Osteocyte (in vitro differentiated cells): ENCODE measurements around the gene MRPL41. TPM values are rescaled to one million over a fixed set of nuclear protein-coding genes. Genes with fewer than 3 reads are reported as not detected.
"Not testable (repeated sequence)": the region's sequence is repeated elsewhere in the genome, so short reads cannot be mapped to it uniquely, and the experiment has no call there.

Experiments
- DNase-seq: peaks from one replicate; pipeline ENCODE4 v3.0.0; 2021; ENCODE audit warnings: mixed read lengths; ENCODE audit not compliant: unreplicated experiment; ENCODE audit errors: extremely low spot score
- H3K27ac Mint-ChIP-seq: one replicate; pipeline ENCODE4 v1.8.0; 2021; ENCODE audit warnings: mild to moderate bottlenecking, mixed read lengths; ENCODE audit not compliant: unreplicated experiment
- H3K27me3 Mint-ChIP-seq: one replicate; pipeline ENCODE4 v1.8.0; 2021; ENCODE audit warnings: mixed read lengths; ENCODE audit not compliant: unreplicated experiment
- H3K36me3 Mint-ChIP-seq: one replicate; pipeline ENCODE4 v1.8.0; 2021; ENCODE audit warnings: mixed read lengths; ENCODE audit not compliant: unreplicated experiment
- H3K4me1 Mint-ChIP-seq: one replicate; pipeline ENCODE4 v1.8.0; 2021; ENCODE audit warnings: mixed read lengths; ENCODE audit not compliant: unreplicated experiment
- H3K4me3 Mint-ChIP-seq: one replicate; pipeline ENCODE4 v1.8.0; 2021; ENCODE audit warnings: mild to moderate bottlenecking, moderate library complexity, mixed read lengths; ENCODE audit not compliant: unreplicated experiment
- H3K9me3 Mint-ChIP-seq: one replicate; pipeline ENCODE4 v1.8.0; 2021; ENCODE audit warnings: mixed read lengths; ENCODE audit not compliant: unreplicated experiment
- total RNA-seq: library from RNA; stranded (reverse); gene quantifications from 2 replicates; pipeline ENCODE4 v1.2.1, GENCODE V29; 2021
- TF ChIP-seq, protein P1 (sequence below): fragments of 200-600 bp; sonication (generic); IDR thresholded peaks from 2 replicates; pipeline ENCODE4 v1.5.0; 2021; ENCODE audit warnings: antibody characterized with exemption, mild to moderate bottlenecking, moderate library complexity

MRPL41 gene
- total RNA-seq, 1 donor from 2014 or later: 53.8 TPM

DNA sequence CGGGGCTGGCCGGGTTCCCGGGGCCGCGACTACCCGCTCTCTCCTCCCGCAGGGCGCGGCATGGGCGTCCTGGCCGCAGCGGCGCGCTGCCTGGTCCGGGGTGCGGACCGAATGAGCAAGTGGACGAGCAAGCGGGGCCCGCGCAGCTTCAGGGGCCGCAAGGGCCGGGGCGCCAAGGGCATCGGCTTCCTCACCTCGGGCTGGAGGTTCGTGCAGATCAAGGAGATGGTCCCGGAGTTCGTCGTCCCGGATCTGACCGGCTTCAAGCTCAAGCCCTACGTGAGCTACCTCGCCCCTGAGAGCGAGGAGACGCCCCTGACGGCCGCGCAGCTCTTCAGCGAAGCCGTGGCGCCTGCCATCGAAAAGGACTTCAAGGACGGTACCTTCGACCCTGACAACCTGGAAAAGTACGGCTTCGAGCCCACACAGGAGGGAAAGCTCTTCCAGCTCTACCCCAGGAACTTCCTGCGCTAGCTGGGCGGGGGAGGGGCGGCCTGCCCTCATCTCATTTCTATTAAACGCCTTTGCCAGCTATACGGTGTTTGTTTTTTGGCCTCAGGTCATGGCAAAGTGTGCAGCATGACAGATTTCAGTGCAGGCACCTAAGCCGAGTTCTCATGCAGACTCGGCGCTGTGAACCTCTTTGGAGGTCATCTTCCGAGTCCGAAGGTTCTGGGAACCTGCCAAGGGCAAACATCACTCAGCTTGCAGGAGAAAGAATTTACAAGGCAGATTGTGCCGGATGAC is 516 bp downstream of the MRPL41 start:
- Mint-ChIP-seq H3K36me3 (peaks cover 22% of the 10 kb centered on the region), H3K4me3 (peak overlapping the region; percentile 78), H3K4me1 (peaks cover 20% of the 10 kb centered on the region), H3K27ac (peak overlapping the region; percentile 71), H3K27me3 (no peaks in the 10 kb centered on the region), H3K9me3 (no peaks in the 10 kb centered on the region)
- DNase-seq: no peak
- TF ChIP-seq, protein P1, sequence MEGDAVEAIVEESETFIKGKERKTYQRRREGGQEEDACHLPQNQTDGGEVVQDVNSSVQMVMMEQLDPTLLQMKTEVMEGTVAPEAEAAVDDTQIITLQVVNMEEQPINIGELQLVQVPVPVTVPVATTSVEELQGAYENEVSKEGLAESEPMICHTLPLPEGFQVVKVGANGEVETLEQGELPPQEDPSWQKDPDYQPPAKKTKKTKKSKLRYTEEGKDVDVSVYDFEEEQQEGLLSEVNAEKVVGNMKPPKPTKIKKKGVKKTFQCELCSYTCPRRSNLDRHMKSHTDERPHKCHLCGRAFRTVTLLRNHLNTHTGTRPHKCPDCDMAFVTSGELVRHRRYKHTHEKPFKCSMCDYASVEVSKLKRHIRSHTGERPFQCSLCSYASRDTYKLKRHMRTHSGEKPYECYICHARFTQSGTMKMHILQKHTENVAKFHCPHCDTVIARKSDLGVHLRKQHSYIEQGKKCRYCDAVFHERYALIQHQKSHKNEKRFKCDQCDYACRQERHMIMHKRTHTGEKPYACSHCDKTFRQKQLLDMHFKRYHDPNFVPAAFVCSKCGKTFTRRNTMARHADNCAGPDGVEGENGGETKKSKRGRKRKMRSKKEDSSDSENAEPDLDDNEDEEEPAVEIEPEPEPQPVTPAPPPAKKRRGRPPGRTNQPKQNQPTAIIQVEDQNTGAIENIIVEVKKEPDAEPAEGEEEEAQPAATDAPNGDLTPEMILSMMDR: no peak

DNA sequence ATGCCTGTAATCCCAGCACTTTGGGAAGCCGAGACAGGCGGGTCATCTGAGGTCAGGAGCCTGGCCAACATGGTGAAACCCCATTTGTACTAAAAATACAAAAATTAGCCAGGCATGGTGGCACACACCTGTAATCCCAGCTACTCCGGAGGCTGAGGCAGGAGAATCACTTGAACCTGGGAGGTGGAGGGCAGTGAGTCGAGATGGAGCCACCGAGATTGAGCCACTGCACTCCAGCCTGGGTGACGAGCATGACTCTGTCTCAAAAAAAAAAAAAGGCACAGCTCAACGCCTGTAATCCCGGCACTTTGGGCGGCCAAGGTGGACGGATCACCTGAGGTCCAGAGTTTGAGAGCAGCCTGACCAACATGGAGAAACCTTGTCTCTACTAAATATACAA is 2.0 kb downstream of the MRPL41 start:
- not testable (repeated sequence) for DNase-seq, H3K4me3 Mint-ChIP-seq, H3K27me3 Mint-ChIP-seq, H3K27ac Mint-ChIP-seq, H3K9me3 Mint-ChIP-seq
- Mint-ChIP-seq H3K36me3 (peaks cover 26% of the 10 kb centered on the region), H3K4me1 (peaks cover 20% of the 10 kb centered on the region)

DNA sequence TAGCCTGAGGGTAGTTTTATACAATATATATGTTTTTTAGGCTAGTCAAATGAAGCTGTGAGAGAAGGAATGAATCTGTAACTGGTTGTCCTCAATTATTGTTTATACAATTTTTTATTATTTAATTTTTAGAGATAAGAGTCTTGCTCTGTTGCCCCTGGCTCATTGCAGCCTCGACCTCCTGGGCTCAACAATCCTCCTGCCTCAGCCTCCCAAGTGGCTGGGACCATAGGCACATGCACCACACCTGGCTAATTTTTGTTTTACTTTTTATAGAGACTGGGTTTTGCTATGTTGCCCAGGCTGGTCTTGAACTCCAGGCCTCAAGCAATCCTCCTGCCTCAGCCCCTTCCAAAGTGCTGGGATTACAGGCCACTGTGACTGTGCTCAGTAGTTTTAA is 2.7 kb downstream of the MRPL41 start:
- Mint-ChIP-seq H3K4me1 (peaks cover 16% of the 10 kb centered on the region), H3K27me3 (no peaks in the 10 kb centered on the region), H3K9me3 (no peaks in the 10 kb centered on the region), H3K27ac (no peak overlapping the region), H3K36me3 (peaks cover 26% of the 10 kb centered on the region), H3K4me3 (no peak overlapping the region)
- DNase-seq: no peak
- TF ChIP-seq, protein P1: no peak

DNA sequence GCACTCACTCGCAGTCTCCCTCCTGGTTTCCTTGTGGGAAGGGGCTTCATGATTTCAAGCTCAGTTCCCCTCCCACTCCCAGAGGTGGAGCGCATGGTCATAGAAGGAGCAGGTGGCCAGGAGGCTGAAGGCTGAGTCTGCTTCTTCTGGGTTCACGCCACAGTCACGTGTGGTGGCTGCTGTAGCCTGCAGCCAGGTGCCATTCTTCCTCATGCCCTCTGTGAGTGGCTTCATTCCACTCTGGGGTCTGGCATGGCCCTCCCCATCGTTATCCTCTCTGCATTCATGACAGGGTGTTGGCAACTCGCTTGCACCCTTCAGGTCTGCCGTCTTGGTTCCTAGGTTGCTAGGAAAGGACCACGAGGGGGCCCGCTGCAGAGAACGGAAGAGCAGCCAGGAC is 3.5 kb downstream of the MRPL41 start:
- Mint-ChIP-seq H3K27ac (no peak overlapping the region), H3K9me3 (no peaks in the 10 kb centered on the region), H3K4me3 (no peak overlapping the region), H3K36me3 (peaks cover 34% of the 10 kb centered on the region), H3K27me3 (no peaks in the 10 kb centered on the region), H3K4me1 (peaks cover 7% of the 10 kb centered on the region)
- TF ChIP-seq, protein P1: no peak
- DNase-seq: no peak

DNA sequence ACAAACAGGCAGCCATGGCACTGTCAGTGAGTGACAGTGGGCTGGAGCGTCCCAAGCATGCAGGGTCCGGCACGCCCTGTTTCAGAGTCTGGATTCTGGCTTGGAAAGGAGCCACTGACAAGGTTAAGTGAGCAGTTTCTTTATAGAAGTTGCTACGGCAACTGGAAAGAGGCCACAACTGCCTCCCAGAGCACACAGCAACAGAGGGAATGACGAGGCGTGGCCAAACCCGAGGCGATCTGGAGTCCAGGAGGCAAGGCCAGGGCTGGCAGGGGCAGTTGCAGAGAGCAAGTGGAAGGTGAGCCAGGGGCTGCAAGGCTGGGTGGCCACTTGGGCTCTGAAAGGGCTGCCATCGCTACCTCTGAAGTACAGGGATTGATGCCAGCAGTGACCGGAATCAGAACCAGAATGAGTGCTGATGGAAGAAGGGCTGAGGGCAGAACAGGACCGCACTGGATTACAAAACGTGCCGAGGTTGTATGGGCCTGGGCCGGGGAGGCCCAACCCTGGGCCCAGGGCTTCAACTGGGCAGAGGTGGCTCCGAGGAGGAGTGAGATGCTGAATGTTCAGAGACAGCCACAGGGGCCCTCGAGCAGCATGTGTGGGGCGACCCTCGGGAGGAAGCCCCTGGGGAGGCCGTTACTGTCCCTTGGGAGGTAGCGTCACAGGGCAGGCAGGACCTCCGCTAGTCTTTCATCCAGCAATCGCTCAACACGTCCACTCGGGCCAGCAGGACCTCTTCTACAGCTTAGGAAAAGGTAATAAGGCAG is 4.6 kb downstream of the MRPL41 start:
- no peaks in the 10 kb centered on the region for H3K27me3 Mint-ChIP-seq
- TF ChIP-seq, protein P1: no peak
- no peaks in the 10 kb centered on the region for H3K9me3 Mint-ChIP-seq
- peak overlapping the region; percentile 18 for H3K27ac Mint-ChIP-seq
- peaks cover 34% of the 10 kb centered on the region for H3K36me3 Mint-ChIP-seq
- H3K4me1 Mint-ChIP-seq: peaks cover 5% of the 10 kb centered on the region
- H3K4me3 Mint-ChIP-seq: no peak overlapping the region
- no peak for DNase-seq
